Activated gamma-delta T cell (primary cell): Measurements from ENCODE around the gene JTB.

Source experiments
- DNase-seq: peaks from one replicate; lab custom pipeline; 2025; lab: John Stamatoyannopoulos, UW

Gene JTB

GRCh38 chr1:153953859-153954365 is 23.6 kb downstream of the JTB start:
- no peak for DNase-seq

GRCh38 chr1:153951801-153952200 is 25.7 kb downstream of the JTB start:
- no peak for DNase-seq

GRCh38 chr1:153951183-153951582 is 26.3 kb downstream of the JTB start:
- DNase-seq = no peak

GRCh38 chr1:153946622-153947241 is 30.7 kb downstream of the JTB start, which contains the start of gene DENND4B:
TSS of gene DENND4B (minus strand) at chr1:153946718. CDS start at chr1:153944374, 2,344 bp downstream.
- DNase-seq = peak; percentile 65

- peak; percentile 83 for DNase-seq
Measured at GRCh38 chr1:153945795-153946621, 31.5 kb downstream of the JTB start.

- peak; percentile 71 for DNase-seq
Measured at GRCh38 chr1:153945131-153945794, 32.2 kb downstream of the JTB start.

- DNase-seq = no peak
Measured at GRCh38 chr1:153944827-153945117, 32.7 kb downstream of the JTB start.

- no peak for DNase-seq
Measured at GRCh38 chr1:153944005-153944826, 33.3 kb downstream of the JTB start.

- no peak for DNase-seq
Measured at GRCh38 chr1:153942766-153943549, 34.5 kb downstream of the JTB start.

- DNase-seq = no peak
Measured at GRCh38 chr1:153941826-153942725, 35.4 kb downstream of the JTB start.

GRCh38 chr1:153940756-153941155 is 36.7 kb downstream of the JTB start:
- no peak for DNase-seq

- DNase-seq = no peak
Measured at GRCh38 chr1:153939476-153939875, 38.0 kb downstream of the JTB start.

GRCh38 chr1:153938996-153939395 is 38.5 kb downstream of the JTB start:
- DNase-seq = no peak

- no peak for DNase-seq
Measured at GRCh38 chr1:153937331-153937730, 40.1 kb downstream of the JTB start.

- no peak for DNase-seq
Measured at GRCh38 chr1:153936011-153936802, 41.3 kb downstream of the JTB start.

- no peak for DNase-seq
Measured at GRCh38 chr1:153934746-153935145, 42.7 kb downstream of the JTB start.

GRCh38 chr1:153933955-153934354 is 43.5 kb downstream of the JTB start:
- DNase-seq = no peak

GRCh38 chr1:153933430-153933829 is 44.0 kb downstream of the JTB start:
- no peak for DNase-seq
